ENCODE results near the gene SPAG9. TPM values are rescaled to one million over a fixed set of nuclear protein-coding genes. Genes with fewer than 3 reads are reported as not detected.

Gene SPAG9
- total RNA-seq, 1 experiment from 2014 or later, result 77.6 TPM

GRCh38 chr17:51050291-51051033 is 70.2 kb downstream of the SPAG9 start:
- DNase-seq (ENCODE audit: low read depth, low spot score) (no peak), ATAC-seq (no peak)
- Histone ChIP-seq H3K36me3 (ENCODE audit: control insufficient read depth in 1 of 2, insufficient read depth in 2 of 2, low read length in 2 of 2) (no peaks in the 10 kb centered on the region), H3K9me2 (ENCODE audit: insufficient read depth) (no peaks in the 10 kb centered on the region), H3K9me3 (ENCODE audit: control insufficient read depth in 1 of 2, insufficient read depth in 1 of 2, low read depth in 1 of 2, low read length in 2 of 2) (no peaks in the 10 kb centered on the region), H3K79me2 (ENCODE audit: insufficient read depth, low read length) (peaks cover 24% of the 10 kb centered on the region), H3K4me2 (ENCODE audit: low read length) (no peak overlapping the region), H3K9ac (ENCODE audit: low read length) (no peak overlapping the region), H2AFZ (ENCODE audit: low read depth, low read length, poor library complexity, severe bottlenecking) (no peak overlapping the region), H3K4me3 (replicated peaks in 1 of 2; ENCODE audit: low read depth in 1 of 2, low read length in 2 of 2) (no peak overlapping the region), H4K20me1 (ENCODE audit: insufficient read depth) (peaks cover 4% of the 10 kb centered on the region; the same call in 1 of the 2 replicates), H3K27ac (ENCODE audit: low read depth, low read length) (no peak overlapping the region), H3K4me1 (ENCODE audit: control insufficient read depth in 1 of 2, insufficient read depth in 2 of 2, low read length in 2 of 2) (no peaks in the 10 kb centered on the region), H3K27me3 (ENCODE audit: insufficient read depth, low read length) (no peaks in the 10 kb centered on the region)
- no TSS peak for BruUV-seq (replicated peaks)
- TF ChIP-seq TCF7L2 (IDR thresholded peaks at IDR 0.05; ENCODE audit: borderline replicate concordance, extremely low read depth, insufficient read depth, insufficient read length), result no peak
- TF ChIP-seq ATF3 (IDR thresholded peaks at IDR 0.05), result no peak
- TF ChIP-seq SP1 (IDR thresholded peaks at IDR 0.05; ENCODE audit: low read depth), result no peak
- TF ChIP-seq CBX3 (IDR thresholded peaks at IDR 0.05; ENCODE audit: low read depth), result no peak
- TF ChIP-seq ZBTB33 (IDR thresholded peaks at IDR 0.05; ENCODE audit: extremely low read depth, insufficient replicate concordance, low read length), result no peak
- no peak for TF ChIP-seq CTCF (IDR thresholded peaks at IDR 0.05 in 2 of 3, conservative IDR thresholded peaks at IDR 0.05 in 1 of 3; ENCODE audit: borderline replicate concordance in 1 of 3, insufficient read depth in 1 of 3, low read depth in 2 of 3, low read length in 2 of 3)
- TF ChIP-seq EGR1 (IDR thresholded peaks at IDR 0.05; ENCODE audit: low read depth), result no peak
- ChIA-PET POLR2A (no interaction called here), RAD21 (ENCODE audit: low non-redundant PET in 1 of 2, low total read pairs in 2 of 2, uncharacterized antibody in 2 of 2, unreplicated experiment in 2 of 2) (no interaction called here), CTCF (interaction anchor here (2.4 kb wide), 1 partner anchor 50 kb away, joined by 8 read pairs; no protein-coding TSS in a partner anchor)
- intact Hi-C loops (cut with micrococcal nuclease), result no loop called here
